Astrocyte of the spinal cord (primary cell): ENCODE measurements around the gene ARHGAP6.

Experiments
- DNase-seq: peaks from one replicate; pipeline ENCODE4 v3.0.0; 2011; ENCODE audit warnings: low read depth, low spot score
- H3K4me3 ChIP-seq: 2 replicates; pipeline ENCODE4 v1.5.1; 2011; ENCODE audit warnings: low read depth, mild to moderate bottlenecking, low read length, moderate library complexity
- CTCF ChIP-seq: IDR thresholded peaks from 2 replicates; pipeline ENCODE4 v1.5.1; 2012; ENCODE audit warnings: low read depth, mild to moderate bottlenecking, low read length, inconsistent platforms
- in situ Hi-C: cut with HindIII; loops from 2 replicates; pipeline ENCODE4 v1.10.0; 2017; ENCODE audit warnings: low sequenced_read_pairs

ARHGAP6 gene

GRCh38 chrX:11439846-11440245 lies 225.9 kb downstream of the ARHGAP6 start:
- in situ Hi-C loops: no loop called here
- TF ChIP-seq CTCF: no peak
- no peak overlapping the region for H3K4me3 ChIP-seq
- no peak for DNase-seq

- no peak for TF ChIP-seq CTCF
- H3K4me3 ChIP-seq: no peak overlapping the region
- DNase-seq: peak; percentile 65
- in situ Hi-C loops: no loop called here
Observed at GRCh38 chrX:11438767-11439166, 227.0 kb downstream of the ARHGAP6 start.

GRCh38 chrX:11438380-11438723 lies 227.4 kb downstream of the ARHGAP6 start:
- no peak overlapping the region for H3K4me3 ChIP-seq
- in situ Hi-C loops: no loop called here
- TF ChIP-seq CTCF: no peak
- no peak for DNase-seq

- peak; percentile 81 for DNase-seq
- no peak for TF ChIP-seq CTCF
- in situ Hi-C loops: no loop called here
- H3K4me3 ChIP-seq: no peak overlapping the region
Observed at GRCh38 chrX:11437642-11438379, 227.9 kb downstream of the ARHGAP6 start.

GRCh38 chrX:11435568-11435967 lies 230.2 kb downstream of the ARHGAP6 start:
- H3K4me3 ChIP-seq: no peak overlapping the region
- DNase-seq: peak; percentile 77
- in situ Hi-C loops: no loop called here
- no peak for TF ChIP-seq CTCF

GRCh38 chrX:11434607-11435006 lies 231.1 kb downstream of the ARHGAP6 start:
- in situ Hi-C loops: no loop called here
- no peak overlapping the region for H3K4me3 ChIP-seq
- DNase-seq: no peak
- no peak for TF ChIP-seq CTCF
